Hepatocyte (in vitro differentiated cells): ENCODE data around the gene FNIP2. TPM values are rescaled to one million over a fixed set of nuclear protein-coding genes. Genes with fewer than 3 reads are reported as not detected.

ENCODE experiments used
- DNase-seq: peaks from one replicate; pipeline ENCODE4 v3.0.0-alpha.2; 2016; ENCODE audit warnings: low spot score
- H2AFZ ChIP-seq: fragments of 200-600 bp; sonication (generic); 2 replicates; pipeline ENCODE4 v1.6.0; 2016; ENCODE audit warnings: antibody characterized with exemption, mild to moderate bottlenecking
- H3K27ac ChIP-seq: fragments of 200-600 bp; sonication (generic); 2 replicates; pipeline ENCODE4 v1.5.1; 2016; ENCODE audit warnings: mild to moderate bottlenecking
- H3K27me3 ChIP-seq: fragments of 200-600 bp; sonication (generic); 2 replicates; pipeline ENCODE4 v1.6.1; 2016
- H3K36me3 ChIP-seq: fragments of 200-600 bp; sonication (generic); replicated peaks from 2 replicates; pipeline ENCODE4 v1.5.1; 2016; ENCODE audit warnings: low read depth; ENCODE audit not compliant: insufficient read depth
- H3K4me1 ChIP-seq: fragments of 200-600 bp; sonication (generic); 2 replicates; pipeline ENCODE4 v1.5.1; 2016; ENCODE audit warnings: mild to moderate bottlenecking, moderate library complexity; ENCODE audit not compliant: insufficient read depth
- H3K4me2 ChIP-seq: fragments of 200-600 bp; sonication (generic); 2 replicates; pipeline ENCODE4 v1.6.0; 2016
- H3K4me3 ChIP-seq: fragments of 200-600 bp; sonication (generic); 2 replicates; pipeline ENCODE4 v1.5.1; 2016; ENCODE audit warnings: mild to moderate bottlenecking
- H3K79me2 ChIP-seq: fragments of 200-600 bp; sonication (generic); 2 replicates; pipeline ENCODE4 v1.6.0; 2017; ENCODE audit warnings: mild to moderate bottlenecking
- H3K9me2 ChIP-seq: fragments of 200-600 bp; sonication (generic); replicated peaks from 2 replicates; pipeline ENCODE4 v1.6.0; 2017; ENCODE audit warnings: mild to moderate bottlenecking; ENCODE audit not compliant: insufficient read depth
- H3K9me3 ChIP-seq: fragments of 200-600 bp; sonication (generic); 2 replicates; pipeline ENCODE4 v1.5.1; 2016; ENCODE audit warnings: low read depth, mild to moderate bottlenecking
- H4K20me1 ChIP-seq: fragments of 200-600 bp; sonication (generic); 2 replicates; pipeline ENCODE4 v1.6.0; 2016; ENCODE audit warnings: mild to moderate bottlenecking; ENCODE audit not compliant: insufficient read depth, poor library complexity, severe bottlenecking
- CTCF ChIP-seq: fragments of 200-600 bp; sonication (generic); IDR thresholded peaks from 2 replicates; pipeline ENCODE4 v1.5.1; 2016; ENCODE audit warnings: antibody characterized with exemption, mild to moderate bottlenecking; ENCODE audit not compliant: poor library complexity
- EZH2 ChIP-seq: fragments of 200-600 bp; sonication (generic); IDR thresholded peaks from 2 replicates; pipeline ENCODE4 v1.6.1; 2016; ENCODE audit warnings: antibody characterized with exemption, mild to moderate bottlenecking, borderline replicate concordance
- EZH2phosphoT487 ChIP-seq: fragments of 200-600 bp; sonication (generic); IDR thresholded peaks from one replicate; pipeline ENCODE4 v1.6.1; 2018; ENCODE audit warnings: antibody characterized with exemption, mild to moderate bottlenecking, low read depth, moderate library complexity; ENCODE audit not compliant: unreplicated experiment, severe bottlenecking
- WGBS: methylation state at CpG from one replicate; pipeline ENCODE4 v1.1.6; 2016; ENCODE audit warnings: low lambda C conversion rate; ENCODE audit errors: missing lambda C conversion rate; 5-methylcytosine and 5-hydroxymethylcytosine counted together
- polyA plus RNA-seq: library from polyadenylated mRNA; unstranded; fragments of >200 nt; fragmentation: Nextera tagmentation; extraction: Ambion mirVana; gene quantifications from 2 replicates; pipeline ENCODE4 v1.2.1, GENCODE V29; 2016
- total RNA-seq: library from RNA; depleted of rRNA; stranded (reverse); fragments of >200 nt; gene quantifications from 2 replicates; pipeline ENCODE4 v1.2.3, GENCODE V29; 2014

Gene FNIP2
- total and polyA plus RNA-seq, 2 experiments from 2014 or later, result 20.8 to 61.0 TPM

- DNase-seq, result no peak
These were observed 92.0 kb downstream of the FNIP2 start for GRCh38 chr4:158860856-158861255.

GRCh38 chr4:158861281-158861680 lies 92.5 kb downstream of the FNIP2 start:
- WGBS, result 94% methylated on average over 3 of the region's 3 CpGs
- Histone ChIP-seq H3K27ac (no peak overlapping the region), H2AFZ (no peak overlapping the region), H3K4me2 (no peak overlapping the region), H3K9me2 (no peaks in the 10 kb centered on the region), H3K79me2 (no peaks in the 10 kb centered on the region), H4K20me1 (no peaks in the 10 kb centered on the region), H3K27me3 (no peaks in the 10 kb centered on the region), H3K4me3 (no peak overlapping the region), H3K36me3 (no peaks in the 10 kb centered on the region), H3K4me1 (peaks cover 3% of the 10 kb centered on the region), H3K9me3 (no peaks in the 10 kb centered on the region)
- TF ChIP-seq EZH2 (no peak), EZH2phosphoT487 (no peak), CTCF (no peak)
- no peak for DNase-seq

More at GRCh38 chr4:158860856-158861255, 92.0 kb downstream of the FNIP2 start:
- Histone ChIP-seq H3K79me2 (no peaks in the 10 kb centered on the region), H3K4me2 (no peak overlapping the region), H3K36me3 (no peaks in the 10 kb centered on the region), H4K20me1 (no peaks in the 10 kb centered on the region), H3K4me1 (peaks cover 3% of the 10 kb centered on the region), H2AFZ (no peak overlapping the region), H3K9me2 (no peaks in the 10 kb centered on the region), H3K27me3 (no peaks in the 10 kb centered on the region), H3K27ac (no peak overlapping the region), H3K9me3 (no peaks in the 10 kb centered on the region), H3K4me3 (no peak overlapping the region)
- no peak for TF ChIP-seq CTCF
- no peak for TF ChIP-seq EZH2
- WGBS, result 90% methylated on average over 5 of the region's 5 CpGs

- Histone ChIP-seq H3K9me3 (no peaks in the 10 kb centered on the region), H3K9me2 (no peaks in the 10 kb centered on the region), H4K20me1 (no peaks in the 10 kb centered on the region), H3K27me3 (no peaks in the 10 kb centered on the region), H3K4me3 (no peak overlapping the region), H3K4me2 (no peak overlapping the region), H3K79me2 (no peaks in the 10 kb centered on the region), H2AFZ (no peak overlapping the region), H3K36me3 (no peaks in the 10 kb centered on the region), H3K27ac (no peak overlapping the region), H3K4me1 (peaks cover 3% of the 10 kb centered on the region)
- TF ChIP-seq EZH2phosphoT487 (no peak), CTCF (no peak), EZH2 (no peak)
- no peak for DNase-seq
- WGBS, result 91% methylated on average over 3 of the region's 3 CpGs
These were observed 92.9 kb downstream of the FNIP2 start for GRCh38 chr4:158861766-158862165.

- H3K4me1 ChIP-seq, result peaks cover under 1% of the 10 kb centered on the region
- TF ChIP-seq EZH2phosphoT487 (no peak), CTCF (no peak), EZH2 (no peak)
- no peaks in the 10 kb centered on the region for H3K9me3 ChIP-seq
- H3K79me2 ChIP-seq, result no peaks in the 10 kb centered on the region
- no peaks in the 10 kb centered on the region for H3K27me3 ChIP-seq
- no peaks in the 10 kb centered on the region for H3K36me3 ChIP-seq
- no peaks in the 10 kb centered on the region for H4K20me1 ChIP-seq
- DNase-seq, result no peak
- 96% methylated on average over 5 of the region's 5 CpGs for WGBS
- no peak overlapping the region for H3K4me3 ChIP-seq
- no peak overlapping the region for H3K4me2 ChIP-seq
- H3K27ac ChIP-seq, result no peak overlapping the region
- H2AFZ ChIP-seq, result no peak overlapping the region
- no peaks in the 10 kb centered on the region for H3K9me2 ChIP-seq
These were observed 94.5 kb downstream of the FNIP2 start for GRCh38 chr4:158863296-158863695.
